HepG2 (cell line): Measurements from ENCODE around the gene ZNF597. TPM values are rescaled to one million over a fixed set of nuclear protein-coding genes. Genes with fewer than 3 reads are reported as not detected.

ENCODE experiments used
- ATAC-seq: fragments of 200-7000 bp; cut with Tn5 transposase; 3 replicates; pipeline ENCODE4 v1.9.1; 2020; ENCODE audit warnings: mild to moderate bottlenecking, moderate library complexity
- BruUV-seq: library from RNA; stranded (reverse); fragments of 400-500 nt; replicated peaks from 2 replicates; lab custom pipeline; 2021; lab: Mats Ljungman, UMichigan
- CTCF ChIA-PET: fragments of 300-600 bp; formaldehyde crosslinking; extraction: SDS; loops from one replicate; lab custom pipeline; 2021; ENCODE audit warnings: low total read pairs, inconsistent platforms, low intra/inter-chr PET ratio; lab: Yijun Ruan, JAX
- POLR2A ChIA-PET: fragments of 350-600 bp; sonication (Branson Sonifier 250); formaldehyde crosslinking; loops from one replicate; lab custom pipeline; 2020; ENCODE audit warnings: antibody characterized with exemption, inconsistent platforms; lab: Yijun Ruan, JAX
- DNase-seq: peaks from one replicate; pipeline ENCODE4 v3.0.0-alpha.2; 2015; ENCODE audit warnings: low spot score
- FAIRE-seq: peaks from 3 replicates; lab custom pipeline; 2011; peaks lifted over from hg19 to GRCh38; lab: Jason Lieb, UNC
- H2AFZ ChIP-seq: one replicate; pipeline ENCODE4 v1.6.1; 2011; ENCODE audit warnings: low read length, inconsistent platforms
- H3K27ac ChIP-seq: fragments of 300-600 bp; 3 replicates; pipeline ENCODE4 v1.8.0; 2011; ENCODE audit warnings: mixed run types, mild to moderate bottlenecking, mixed read lengths, low read length, inconsistent platforms; ENCODE audit not compliant: insufficient read depth; ENCODE audit errors: extremely low read length
- H3K27me3 ChIP-seq, 2 experiments: fragments of 200-600 bp in 1 of 2; 2 replicates in 1 of 2; 3 replicates in 1 of 2; pipeline versions ENCODE4 v1.6.0 to v1.8.0; 2011; ENCODE audit warnings: low read length in 2 of 2, mild to moderate bottlenecking in 2 of 2, moderate library complexity in 2 of 2, inconsistent platforms in 1 of 2; ENCODE audit not compliant: insufficient read depth in 2 of 2, control insufficient read depth in 1 of 2
- H3K36me3 ChIP-seq, 2 experiments: fragments of 200-600 bp in 1 of 2; replicated peaks in 1 of 2; 2 replicates in 1 of 2; 3 replicates in 1 of 2; pipeline versions ENCODE4 v1.5.1 to v1.8.0; 2011; ENCODE audit warnings: low read length in 2 of 2, inconsistent platforms in 1 of 2; ENCODE audit not compliant: insufficient read depth in 2 of 2, control insufficient read depth in 1 of 2
- H3K4me1 ChIP-seq: 2 replicates; pipeline ENCODE4 v1.5.1; 2012; ENCODE audit warnings: low read length, inconsistent platforms; ENCODE audit not compliant: insufficient read depth
- H3K4me2 ChIP-seq: 2 replicates; pipeline ENCODE4 v1.6.0; 2011; ENCODE audit warnings: low read depth, low read length, inconsistent platforms
- H3K4me3 ChIP-seq, 3 experiments: fragments of 200-600 bp in 1 of 3; sonication (generic), shearing (Covaris generic) in 1 of 3; replicated peaks in 1 of 3; 2 replicates each; pipeline ENCODE4 v1.5.1; 2011 to 2016; ENCODE audit warnings: low read length in 3 of 3, inconsistent platforms in 2 of 3, low read depth in 2 of 3, mild to moderate bottlenecking in 2 of 3, control low read depth in 1 of 3, mixed read lengths in 1 of 3; ENCODE audit not compliant: insufficient read depth in 1 of 3
- H3K79me2 ChIP-seq: one replicate; pipeline ENCODE4 v1.6.1; 2011; ENCODE audit warnings: low read length, inconsistent platforms; ENCODE audit not compliant: insufficient read depth
- H3K9ac ChIP-seq: 2 replicates; pipeline ENCODE4 v1.6.0; 2011; ENCODE audit warnings: mild to moderate bottlenecking, low read depth, low read length, inconsistent platforms; ENCODE audit not compliant: insufficient read depth
- H3K9me3 ChIP-seq: 2 replicates; pipeline ENCODE4 v1.5.1; 2012; ENCODE audit warnings: mild to moderate bottlenecking, low read length
- H4K20me1 ChIP-seq: 2 replicates; pipeline ENCODE4 v1.6.0; 2011; ENCODE audit warnings: inconsistent platforms, mild to moderate bottlenecking, low read length, moderate library complexity; ENCODE audit not compliant: insufficient read depth
- ATF5 ChIP-seq: sonication (generic); formaldehyde crosslinking; IDR thresholded peaks from 2 replicates; pipeline ENCODE4 v1.4.0; 2020; ENCODE audit warnings: mild to moderate bottlenecking, low read depth, missing genetic modification reagents
- E2F2 ChIP-seq: sonication (generic); formaldehyde crosslinking; IDR thresholded peaks from 2 replicates; pipeline ENCODE4 v1.4.0; 2020; ENCODE audit warnings: missing genetic modification reagents, borderline replicate concordance
- FOXK2 ChIP-seq: fragments of 450-650 bp; IDR thresholded peaks from 2 replicates; pipeline ENCODE4 v1.6.1; 2016
- KLF11 ChIP-seq: IDR thresholded peaks from 2 replicates; pipeline ENCODE4 v1.6.1; 2016; ENCODE audit warnings: missing compliant biosample characterization
- MIER3 ChIP-seq: IDR thresholded peaks from 2 replicates; pipeline ENCODE4 v1.6.1; 2016; ENCODE audit warnings: missing compliant biosample characterization, borderline replicate concordance
- POLR2A ChIP-seq, 2 experiments: IDR thresholded peaks; 2 replicates each; pipeline ENCODE4 v1.6.1; 2011; ENCODE audit warnings: low read depth in 2 of 2, low read length in 2 of 2, mild to moderate bottlenecking in 1 of 2, moderate library complexity in 1 of 2; ENCODE audit not compliant: insufficient read depth in 1 of 2
- POLR2G ChIP-seq: fragments of 200-400 bp; formaldehyde crosslinking; IDR thresholded peaks from 2 replicates; pipeline ENCODE4 v1.6.1; 2018; ENCODE audit warnings: mild to moderate bottlenecking, low read depth, low read length, moderate library complexity
- SAP130 ChIP-seq: IDR thresholded peaks from 2 replicates; pipeline ENCODE4 v1.6.1; 2016; ENCODE audit warnings: low read depth
- TCF12 ChIP-seq, 2 experiments: fragments of 450-650 bp in 1 of 2; sonication (generic) in 1 of 2; formaldehyde crosslinking in 1 of 2; IDR thresholded peaks; 2 replicates each; pipeline versions ENCODE4 v1.6.1 to v1.8.0; 2017 to 2022; ENCODE audit warnings: antibody characterized with exemption in 1 of 2, mild to moderate bottlenecking in 1 of 2, missing genetic modification reagents in 1 of 2, moderate library complexity in 1 of 2
- TSC22D2 ChIP-seq: sonication (generic); formaldehyde crosslinking; IDR thresholded peaks from 2 replicates; pipeline ENCODE4 v1.5.1; 2020; ENCODE audit warnings: missing genetic modification reagents, mild to moderate bottlenecking, borderline replicate concordance
- ZNF772 ChIP-seq: sonication (generic); formaldehyde crosslinking; IDR thresholded peaks from 2 replicates; pipeline ENCODE4 v1.5.0; 2020; ENCODE audit warnings: mild to moderate bottlenecking, missing genetic modification reagents
- ZNF773 ChIP-seq: sonication (generic); formaldehyde crosslinking; IDR thresholded peaks from 2 replicates; pipeline ENCODE4 v1.4.0; 2020; ENCODE audit warnings: missing genetic modification reagents, borderline replicate concordance
- ZSCAN21 ChIP-seq: sonication (generic); formaldehyde crosslinking; IDR thresholded peaks from 2 replicates; pipeline ENCODE4 v1.8.0; 2022; ENCODE audit warnings: mild to moderate bottlenecking, missing genetic modification reagents, moderate library complexity, borderline replicate concordance
- WGBS: methylation state at CpG from one replicate; pipeline ENCODE4 v1.1.6; 2017; ENCODE audit warnings: low lambda C conversion rate; 5-methylcytosine and 5-hydroxymethylcytosine counted together
- in situ Hi-C: cut with HindIII; loops from 2 replicates; pipeline ENCODE4 v1.10.0; 2017; ENCODE audit warnings: low pct_unique_long_range_greater_than_20kb; ENCODE audit not compliant: extremely low pct_ligation_motif_present
- intact Hi-C: fragments of 100-400 bp; cut with micrococcal nuclease; formaldehyde crosslinking; loops from one replicate; pipeline ENCODE4 v1.10.0; 2022; ENCODE audit not compliant: unreplicated experiment
- polyA plus RNA-seq, 8 experiments: library from polyadenylated mRNA; depleted of rRNA in 3 of 8; stranded (reverse) in 7 of 8; unstranded in 1 of 8; fragments of >200 nt; fragmentation: Illumina TruSeq in 4 of 8; extraction: Trizol in 4 of 8; gene quantifications; 2 replicates each; pipeline versions ENCODE4 v1.2.1 to v1.2.3, GENCODE V29; 2011 to 2016; ENCODE audit warnings: low read depth in 4 of 8, missing spikeins in 1 of 8, mixed read lengths in 1 of 8; ENCODE audit not compliant: insufficient read depth in 1 of 8
- total RNA-seq, 5 experiments: library from RNA; depleted of rRNA; stranded (reverse); fragments of >200 nt; fragmentation: Illumina TruSeq; extraction: Trizol; gene quantifications; 2 replicates each; pipeline ENCODE4 v1.2.3, GENCODE V29; 2016; ENCODE audit warnings: low read depth in 1 of 5

Gene ZNF597
- total and polyA plus RNA-seq, 2 of the 13 experiments (the other 11 are each of a cell fraction or from before 2014, with no cell fraction given): 1.3 to 2.4 TPM

GRCh38 chr16:3401719-3402397, 41.4 kb downstream of the ZNF597 start:
- Histone ChIP-seq H3K4me1 (peaks cover 29% of the 10 kb centered on the region), H3K9ac (peak overlapping the region; percentile 95), H3K4me2 (peak overlapping the region; percentile 93), H3K27me3 (no peaks in the 10 kb centered on the region; a peak in 1 of 5 replicates), H3K4me3 (peak overlapping the region; percentile 81 to 94 (median 90)), H3K36me3 (peaks cover 3 to 29% of the 10 kb centered on the region in 2 experiments; a peak in 4 of 5 replicates), H3K9me3 (no peaks in the 10 kb centered on the region), H4K20me1 (no peaks in the 10 kb centered on the region), H2AFZ (no peak overlapping the region), H3K79me2 (peaks cover 28% of the 10 kb centered on the region), H3K27ac (peak overlapping the region; percentile 86)
- no peak for FAIRE-seq
- 0 out of 3 replicates have a peak, but pooled peaks have one; percentile 10 for ATAC-seq
- POLR2A ChIA-PET: interaction anchor here (1.3 to 3.4 kb wide), 8 partner anchors 9 to 243 kb away, joined by 3 to 33 read pairs (median 6); partner anchors contain the start of genes NAA60, ZNF263 and ZNF597
- TF ChIP-seq ZSCAN21 (no peak), ATF5 (CRISPR knock-in tag) (0 out of 2 replicates have a peak, but pooled peaks have one; percentile 33)
- in situ Hi-C loops (no loop called here), intact Hi-C loops (loop anchor here (1.0 to 10.0 kb wide), 4 partner anchors 40 to 120 kb away; partner anchors contain the start of genes C16orf90, NAA60 and ZNF597)
- CTCF ChIA-PET: no interaction called here
- DNase-seq: peak; percentile 18
- no TSS peak for BruUV-seq
- 7% methylated on average over 15 of the region's 17 CpGs for WGBS

- ATAC-seq: peak; percentile 96
- H3K9me3 ChIP-seq: no peaks in the 10 kb centered on the region
- peaks cover 30% of the 10 kb centered on the region for H3K79me2 ChIP-seq
- CTCF ChIA-PET: no interaction called here
- WGBS: 3% methylated on average over 12 of the region's 95 CpGs
- DNase-seq: peak; percentile 98
- H3K36me3 ChIP-seq: peaks cover 3 to 35% of the 10 kb centered on the region in 2 experiments; a peak in 4 of 5 replicates
- no peaks in the 10 kb centered on the region; a peak in 1 of 5 replicates for H3K27me3 ChIP-seq
- peak within 1 kb of the TSS; percentile 86 for H3K27ac ChIP-seq
- peak within 1 kb of the TSS; percentile 95 for H3K9ac ChIP-seq
- H3K4me3 ChIP-seq: peak within 1 kb of the TSS; percentile 90 to 94 (median 94)
- no peaks in the 10 kb centered on the region for H4K20me1 ChIP-seq
- FAIRE-seq: peak; percentile 90
- POLR2A ChIA-PET: interaction anchor here (0.8 to 3.4 kb wide), 14 partner anchors 10 to 456 kb away, joined by 3 to 33 read pairs (median 4); partner anchors contain the start of genes NAA60, ZNF263 and ZNF597
- H3K4me1 ChIP-seq: peaks cover 29% of the 10 kb centered on the region
- peak within 1 kb of the TSS; percentile 93 for H3K4me2 ChIP-seq
- in situ Hi-C loops: no loop called here
- BruUV-seq: TSS peak; percentile 73
- no peak within 1 kb of the TSS for H2AFZ ChIP-seq
- intact Hi-C loops: loop anchor here (1.0 to 10.0 kb wide), 4 partner anchors 41 to 119 kb away; partner anchors contain the start of genes C16orf90, NAA60 and ZNF597
- TF ChIP-seq E2F2 (CRISPR knock-in tag) (0 out of 2 replicates have a peak, but pooled peaks have one; percentile 54), ZNF772 (peak; percentile 68), KLF11 (CRISPR knock-in tag) (0 out of 2 replicates have a peak, but pooled peaks have one; percentile 40), ZNF773 (CRISPR knock-in tag) (peak; percentile 26; the same call in 1 of the 2 replicates), MIER3 (CRISPR knock-in tag) (peak; percentile 70), SAP130 (CRISPR knock-in tag) (peak; percentile 89), POLR2G (peak; percentile 86), TSC22D2 (CRISPR knock-in tag) (peak; percentile 38; the same call in 1 of the 2 replicates), POLR2A (IDR thresholded peaks at IDR 0.05; ENCODE audit: insufficient read depth in 1 of 2, low read depth in 2 of 2, low read length in 2 of 2) (peak; percentile 81 to 92), TCF12 (IDR thresholded peaks at IDR 0.05) (no peak), TCF12 (CRISPR knock-in tag; IDR thresholded peaks at IDR 0.05) (0 out of 2 replicates have a peak, but pooled peaks have one; percentile 47), FOXK2 (peak; percentile 83; the same call in 1 of the 2 replicates)
These were observed 42.3 kb downstream of the ZNF597 start, which contains the start of the genes ZNF174 and ZSCAN32 for GRCh38 chr16:3400779-3401688. Gene ZNF174 (plus strand): TSS chr16:3401215. CDS start chr16:3402005, 790 bp downstream. Gene ZSCAN32 (minus strand): TSS chr16:3401004. CDS start chr16:3397557, 3,447 bp downstream.
